Stimulated activated naive CD4-positive, alpha-beta T cell (primary cell): ENCODE results near the gene SF3A1.

Experiments used
- DNase-seq, 6 experiments: peaks; one replicate each; lab custom pipeline; 2025; lab: John Stamatoyannopoulos, UW

SF3A1 gene

GRCh38 chr22:30286813-30287647 lies 69.7 kb downstream of the SF3A1 start:
- DNase-seq: peak; percentile 66 to 90 (median 78)

GRCh38 chr22:30286331-30286730 lies 70.4 kb downstream of the SF3A1 start:
- no peak for DNase-seq

GRCh38 chr22:30285846-30286200 lies 70.9 kb downstream of the SF3A1 start:
- DNase-seq: no peak

GRCh38 chr22:30285176-30285845 lies 71.4 kb downstream of the SF3A1 start:
- DNase-seq: no peak

- DNase-seq: no peak
These were observed 72.0 kb downstream of the SF3A1 start for GRCh38 chr22:30284666-30285065.

- no peak for DNase-seq
These were observed 72.5 kb downstream of the SF3A1 start for GRCh38 chr22:30284172-30284571.

GRCh38 chr22:30283342-30283741 lies 73.4 kb downstream of the SF3A1 start:
- no peak for DNase-seq

GRCh38 chr22:30282616-30283046 lies 74.1 kb downstream of the SF3A1 start:
- DNase-seq: no peak
